ENCODE measurements around the gene SLC5A12.

DNA sequence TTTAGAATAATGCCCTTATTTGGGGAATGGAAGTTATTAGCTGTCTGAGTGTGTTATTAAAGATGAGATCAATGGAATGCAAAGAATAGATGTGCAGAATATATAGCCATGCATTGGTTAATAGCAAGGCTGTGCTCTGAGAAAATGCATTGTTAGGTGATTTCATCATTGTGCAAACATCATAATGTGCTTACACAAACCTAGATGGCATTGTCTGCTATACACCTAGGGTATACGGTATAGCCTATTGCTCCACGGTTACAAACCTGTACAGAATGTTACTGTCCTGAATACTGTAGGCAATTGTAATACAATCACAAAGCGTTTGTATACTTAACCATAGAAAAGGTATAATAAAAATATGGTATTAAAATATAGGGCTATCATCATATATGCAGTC lies 25.5 kb downstream of the SLC5A12 start:
- TF ChIP-seq FOXP2 (optimal IDR thresholded peaks at IDR 0.05; ENCODE audit: control extremely low read depth, extremely low read length, insufficient read depth) (no peak), POLR2AphosphoS5 (IDR thresholded peaks at IDR 0.05; ENCODE audit: borderline replicate concordance, low read depth, low read length) (no peak)

Measured in SK-N-MC (cell line).